HG03575 (cell line): ENCODE measurements around the gene CMIP.

Experiments used
- ATAC-seq: cut with Tn5 transposase; IDR thresholded peaks from one replicate; pipeline ENCODE4 v1.9.1; 2021; ENCODE audit not compliant: unreplicated experiment, insufficient number of reproducible peaks, low FRiP score; ENCODE audit errors: extremely low read depth

Gene CMIP

GRCh38 chr16:81744385-81744784 lies 299.8 kb downstream of the CMIP start:
- no peak for ATAC-seq

- no peak for ATAC-seq
These were observed 300.3 kb downstream of the CMIP start for GRCh38 chr16:81744911-81745310.

- no peak for ATAC-seq
These were observed 301.3 kb downstream of the CMIP start for GRCh38 chr16:81745704-81746558.

DNA sequence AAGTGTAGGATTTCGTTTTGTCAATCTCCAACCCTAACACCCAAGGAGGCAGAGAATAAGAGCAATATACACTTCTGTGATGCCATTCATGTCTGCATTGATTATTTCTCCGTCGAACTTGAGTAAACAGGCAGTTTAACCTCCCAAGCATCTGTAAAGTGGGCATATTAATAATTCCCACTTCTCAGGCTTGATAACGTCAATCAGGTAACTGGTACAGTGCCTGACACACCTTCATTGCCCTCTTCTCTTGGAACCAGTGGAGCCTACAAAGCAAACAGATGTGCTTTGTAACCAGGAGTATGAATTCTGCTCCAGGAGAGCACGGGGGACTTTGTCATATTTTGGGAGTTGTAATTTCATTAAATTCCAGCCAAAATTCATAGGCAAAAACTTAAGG lies 302.0 kb downstream of the CMIP start:
- ATAC-seq: no peak

GRCh38 chr16:81748476-81749198 lies 304.0 kb downstream of the CMIP start:
- ATAC-seq: no peak

DNA sequence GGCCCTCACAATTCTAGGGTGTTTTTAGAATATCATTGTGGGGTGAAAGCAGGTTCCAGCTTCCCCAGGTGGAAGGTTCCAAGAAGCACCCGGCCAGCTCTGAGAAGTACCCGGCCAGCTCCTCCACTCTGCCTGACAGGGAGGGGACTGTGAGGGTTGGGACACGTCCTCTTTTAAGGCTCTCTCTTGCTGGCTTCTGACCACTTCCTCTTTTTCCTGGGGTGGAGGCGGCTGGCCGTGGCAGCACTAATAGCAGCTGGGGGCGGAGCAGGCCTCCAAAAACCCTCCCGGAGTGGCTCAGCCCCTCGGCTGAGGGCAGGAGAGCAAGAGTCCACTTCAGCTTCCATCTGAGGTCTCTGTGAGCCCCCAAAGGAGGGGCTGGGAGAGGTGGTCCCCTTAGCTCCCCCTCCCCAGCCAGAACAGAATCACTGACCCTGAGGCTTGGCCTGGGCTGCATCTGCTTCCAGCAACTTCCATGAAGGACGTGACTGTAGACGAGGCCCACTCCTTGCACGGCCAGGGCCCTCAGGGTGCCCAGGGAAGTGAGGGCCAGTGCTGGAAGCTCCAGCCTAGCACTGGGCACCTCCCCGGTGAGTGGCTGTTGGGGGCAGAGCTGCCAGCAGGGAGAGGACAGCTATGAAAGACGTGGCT lies 307.7 kb downstream of the CMIP start:
- peak; percentile 69 for ATAC-seq

- ATAC-seq: no peak
These were observed 308.2 kb downstream of the CMIP start for GRCh38 chr16:81752876-81753227.

- ATAC-seq: no peak
These were observed 310.2 kb downstream of the CMIP start for GRCh38 chr16:81754858-81755257.

GRCh38 chr16:81755915-81756614 lies 311.5 kb downstream of the CMIP start:
- no peak for ATAC-seq

DNA sequence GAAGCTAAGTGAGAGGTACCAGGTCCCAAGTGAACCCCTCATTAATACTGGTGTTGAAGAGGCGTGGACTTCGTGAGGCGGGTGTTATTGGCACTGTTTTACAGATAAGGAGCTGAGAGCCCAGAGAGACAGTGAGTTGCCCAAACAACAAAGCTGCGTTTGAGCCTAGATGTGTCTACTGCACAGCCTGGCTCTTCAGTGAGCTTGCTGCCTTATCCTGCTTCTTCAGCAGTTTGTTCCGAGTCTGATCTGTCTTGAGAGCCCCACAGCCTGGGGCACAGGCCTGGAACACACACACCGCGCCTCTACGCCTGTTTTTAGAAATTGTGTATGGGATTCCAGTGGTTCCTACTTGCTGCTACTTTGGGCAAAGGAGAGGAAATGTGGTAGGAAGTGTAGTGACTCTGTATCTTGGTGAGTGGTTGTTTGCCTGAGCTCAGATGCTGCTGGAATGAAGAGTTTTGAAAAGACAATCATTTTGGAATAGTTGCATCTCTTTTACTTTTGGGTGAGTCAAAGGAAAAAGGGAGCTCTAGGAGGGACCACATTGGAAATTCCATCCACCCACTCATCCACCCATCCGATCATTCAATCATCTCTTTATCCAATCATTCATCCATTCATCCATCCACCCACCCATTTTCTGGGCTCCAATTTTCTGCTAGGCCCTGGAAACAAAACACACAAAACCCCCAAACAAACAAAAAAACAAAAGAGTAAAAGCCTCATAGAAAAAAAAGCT lies 312.2 kb downstream of the CMIP start:
- ATAC-seq: no peak

DNA sequence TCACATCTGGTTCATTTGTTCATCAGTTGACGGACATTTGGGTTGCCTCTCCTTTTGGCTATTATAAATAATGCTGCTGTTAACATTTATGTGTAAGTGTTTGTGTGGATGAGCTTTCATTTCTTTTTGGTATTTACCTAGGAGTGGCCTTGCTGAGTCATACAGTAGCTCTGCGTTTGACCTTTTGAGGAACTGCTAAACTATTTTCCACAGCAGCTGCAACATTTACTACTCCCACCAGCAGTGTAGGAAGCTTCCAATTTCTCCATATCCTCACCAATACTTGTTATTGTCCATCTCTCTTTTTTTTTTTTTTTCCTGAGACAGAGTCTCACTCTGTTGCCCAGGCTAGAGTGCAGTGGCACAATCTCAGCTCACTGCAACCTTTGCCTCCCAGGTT lies 313.8 kb downstream of the CMIP start:
- no peak for ATAC-seq
